Measurements from ENCODE around the gene CORO6.

Gene CORO6

DNA sequence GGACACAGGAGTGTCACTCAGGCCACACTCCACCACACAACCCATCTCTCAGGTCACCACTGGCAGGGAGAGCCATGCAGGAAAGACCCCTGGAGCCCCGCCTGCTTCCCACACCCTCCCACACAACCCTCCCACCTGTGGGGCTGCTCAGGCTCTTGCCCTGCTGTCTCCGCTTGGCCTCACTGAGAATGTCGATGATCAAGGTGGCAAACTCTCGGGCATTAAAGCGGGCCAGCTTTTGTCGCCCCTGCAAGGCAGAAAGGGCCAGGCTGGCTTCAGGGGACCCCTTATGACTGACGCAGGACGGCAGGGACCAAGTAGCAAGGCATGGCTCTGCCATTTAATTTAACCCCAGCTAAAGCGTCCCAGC lies 45.7 kb downstream of the CORO6 start:
- TF ChIP-seq, protein P1, sequence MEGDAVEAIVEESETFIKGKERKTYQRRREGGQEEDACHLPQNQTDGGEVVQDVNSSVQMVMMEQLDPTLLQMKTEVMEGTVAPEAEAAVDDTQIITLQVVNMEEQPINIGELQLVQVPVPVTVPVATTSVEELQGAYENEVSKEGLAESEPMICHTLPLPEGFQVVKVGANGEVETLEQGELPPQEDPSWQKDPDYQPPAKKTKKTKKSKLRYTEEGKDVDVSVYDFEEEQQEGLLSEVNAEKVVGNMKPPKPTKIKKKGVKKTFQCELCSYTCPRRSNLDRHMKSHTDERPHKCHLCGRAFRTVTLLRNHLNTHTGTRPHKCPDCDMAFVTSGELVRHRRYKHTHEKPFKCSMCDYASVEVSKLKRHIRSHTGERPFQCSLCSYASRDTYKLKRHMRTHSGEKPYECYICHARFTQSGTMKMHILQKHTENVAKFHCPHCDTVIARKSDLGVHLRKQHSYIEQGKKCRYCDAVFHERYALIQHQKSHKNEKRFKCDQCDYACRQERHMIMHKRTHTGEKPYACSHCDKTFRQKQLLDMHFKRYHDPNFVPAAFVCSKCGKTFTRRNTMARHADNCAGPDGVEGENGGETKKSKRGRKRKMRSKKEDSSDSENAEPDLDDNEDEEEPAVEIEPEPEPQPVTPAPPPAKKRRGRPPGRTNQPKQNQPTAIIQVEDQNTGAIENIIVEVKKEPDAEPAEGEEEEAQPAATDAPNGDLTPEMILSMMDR (IDR thresholded peaks at IDR 0.05; ENCODE audit: low read depth, low read length, missing control alignments): no peak
- no peak for DNase-seq (ENCODE audit: low read depth)
- H3K4me3 ChIP-seq (ENCODE audit: low read depth, low read length): no peak overlapping the region

DNA sequence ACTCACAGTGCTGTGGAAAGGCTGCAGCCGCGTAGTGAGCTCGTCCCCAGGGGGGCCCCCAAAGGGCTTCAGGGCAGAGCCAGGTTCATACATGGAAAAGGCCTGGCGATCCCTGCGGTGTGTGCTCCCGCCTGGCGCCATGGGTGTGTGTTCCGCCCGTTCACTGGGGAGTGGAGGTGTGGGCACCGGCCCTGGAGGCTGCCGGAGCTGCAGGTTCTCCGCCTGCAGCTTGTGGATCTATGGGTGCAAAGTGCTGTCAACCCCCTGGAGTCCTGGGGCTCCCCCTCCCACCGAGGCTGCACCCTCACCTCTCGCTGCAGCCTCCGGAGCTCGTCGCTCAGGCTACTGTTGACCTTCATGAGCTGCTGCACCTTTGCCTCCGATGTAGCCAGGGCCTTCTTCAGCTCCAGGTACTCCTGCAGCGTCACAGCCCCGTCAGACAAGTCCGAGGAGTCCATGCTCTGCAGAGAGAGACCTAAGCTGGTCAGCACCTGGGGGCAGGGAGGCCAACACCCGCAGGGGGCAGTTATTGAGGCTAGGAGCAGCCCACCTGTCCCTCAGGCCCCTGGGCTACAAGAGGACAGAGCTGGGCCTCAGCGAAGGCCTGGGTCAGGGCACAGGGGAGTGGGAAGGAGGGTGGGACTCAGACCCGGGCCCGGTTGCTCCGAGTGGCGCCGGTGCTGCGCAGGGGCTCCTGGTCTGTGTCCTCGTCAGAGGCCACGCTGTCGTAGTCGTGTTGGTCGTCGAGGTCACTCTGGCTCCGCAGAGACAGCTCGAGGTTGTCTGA lies 46.3 kb downstream of the CORO6 start:
- no peak overlapping the region for H3K4me3 ChIP-seq (ENCODE audit: low read depth, low read length)
- DNase-seq (ENCODE audit: low read depth): no peak
- TF ChIP-seq, protein P1 (IDR thresholded peaks at IDR 0.05; ENCODE audit: low read depth, low read length, missing control alignments): no peak

DNA sequence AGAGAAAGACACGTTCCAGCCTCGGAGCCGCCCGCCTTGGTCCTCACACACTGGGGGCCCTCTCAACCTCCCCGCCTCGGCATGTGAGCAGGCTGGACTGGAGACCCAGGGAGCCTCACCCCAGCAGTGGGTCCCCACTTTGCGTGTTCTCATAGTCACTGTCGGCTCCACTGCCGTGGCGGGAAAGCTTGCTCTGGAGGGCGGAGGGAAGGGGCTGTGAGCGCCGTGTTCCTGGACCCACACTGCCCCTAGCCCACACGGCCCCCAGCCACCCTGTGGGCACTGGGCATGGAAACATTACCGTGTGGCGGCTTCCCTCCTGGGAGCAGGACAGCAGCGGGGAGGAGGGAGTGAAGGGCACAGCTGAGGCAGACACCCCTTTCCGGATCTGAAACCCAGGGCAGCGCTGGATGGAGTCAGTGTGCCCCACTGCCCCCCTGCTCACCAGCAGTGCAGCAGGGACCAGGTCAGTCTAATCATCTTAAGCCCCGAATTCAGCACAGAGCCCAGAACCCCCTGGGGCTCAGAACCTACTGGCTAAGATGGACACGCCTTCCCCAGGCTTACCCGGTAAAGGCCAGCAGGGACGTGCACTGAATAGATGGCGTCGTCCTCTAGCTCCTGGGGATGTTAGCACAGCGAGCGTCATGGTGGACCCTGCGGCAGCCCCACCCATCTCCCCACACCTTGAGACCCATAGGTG lies 47.0 kb downstream of the CORO6 start:
- TF ChIP-seq, protein P1 (IDR thresholded peaks at IDR 0.05; ENCODE audit: low read depth, low read length, missing control alignments): no peak
- no peak overlapping the region for H3K4me3 ChIP-seq (ENCODE audit: low read depth, low read length)
- no peak for DNase-seq (ENCODE audit: low read depth)

DNA sequence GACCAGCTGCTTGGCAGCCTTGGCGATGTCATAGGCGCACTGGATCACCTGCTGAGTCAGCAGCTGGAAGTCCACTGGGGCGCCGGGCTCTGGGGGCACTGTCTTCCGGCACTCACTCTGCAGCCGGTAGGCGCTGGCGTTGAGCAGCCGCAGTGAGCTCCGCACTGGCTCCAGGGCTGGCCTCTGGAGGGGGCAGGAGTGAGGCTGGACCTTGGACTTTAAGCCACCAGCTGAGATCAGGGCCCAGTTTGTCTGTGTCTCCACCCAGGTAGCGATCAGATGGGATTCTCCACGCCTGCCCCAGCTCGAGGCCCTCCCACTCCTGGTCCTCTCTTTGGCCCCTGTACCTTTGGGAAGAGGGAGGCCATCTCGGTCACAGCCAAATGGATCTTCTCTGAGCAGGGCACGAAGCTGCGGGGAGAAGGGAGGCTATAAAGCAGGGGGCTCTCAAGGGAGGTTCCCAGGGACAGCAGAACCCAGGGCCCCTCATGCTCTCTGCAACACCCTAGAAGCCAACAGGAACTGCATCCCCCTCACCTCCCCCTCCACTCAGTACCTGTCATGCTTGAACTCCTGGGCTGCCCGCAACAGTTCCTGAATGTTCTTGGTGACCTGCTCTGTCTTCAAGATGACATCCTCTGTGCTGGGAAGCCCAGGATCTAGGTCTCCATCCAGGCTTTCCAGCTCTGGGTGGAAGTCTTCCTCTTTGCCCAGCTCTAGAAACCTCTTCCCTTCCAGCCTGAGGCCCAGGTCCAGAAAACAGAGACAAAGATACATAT lies 47.8 kb downstream of the CORO6 start:
- DNase-seq (ENCODE audit: low read depth): no peak
- no peak overlapping the region for H3K4me3 ChIP-seq (ENCODE audit: low read depth, low read length)
- TF ChIP-seq, protein P1 (IDR thresholded peaks at IDR 0.05; ENCODE audit: low read depth, low read length, missing control alignments): no peak

DNA sequence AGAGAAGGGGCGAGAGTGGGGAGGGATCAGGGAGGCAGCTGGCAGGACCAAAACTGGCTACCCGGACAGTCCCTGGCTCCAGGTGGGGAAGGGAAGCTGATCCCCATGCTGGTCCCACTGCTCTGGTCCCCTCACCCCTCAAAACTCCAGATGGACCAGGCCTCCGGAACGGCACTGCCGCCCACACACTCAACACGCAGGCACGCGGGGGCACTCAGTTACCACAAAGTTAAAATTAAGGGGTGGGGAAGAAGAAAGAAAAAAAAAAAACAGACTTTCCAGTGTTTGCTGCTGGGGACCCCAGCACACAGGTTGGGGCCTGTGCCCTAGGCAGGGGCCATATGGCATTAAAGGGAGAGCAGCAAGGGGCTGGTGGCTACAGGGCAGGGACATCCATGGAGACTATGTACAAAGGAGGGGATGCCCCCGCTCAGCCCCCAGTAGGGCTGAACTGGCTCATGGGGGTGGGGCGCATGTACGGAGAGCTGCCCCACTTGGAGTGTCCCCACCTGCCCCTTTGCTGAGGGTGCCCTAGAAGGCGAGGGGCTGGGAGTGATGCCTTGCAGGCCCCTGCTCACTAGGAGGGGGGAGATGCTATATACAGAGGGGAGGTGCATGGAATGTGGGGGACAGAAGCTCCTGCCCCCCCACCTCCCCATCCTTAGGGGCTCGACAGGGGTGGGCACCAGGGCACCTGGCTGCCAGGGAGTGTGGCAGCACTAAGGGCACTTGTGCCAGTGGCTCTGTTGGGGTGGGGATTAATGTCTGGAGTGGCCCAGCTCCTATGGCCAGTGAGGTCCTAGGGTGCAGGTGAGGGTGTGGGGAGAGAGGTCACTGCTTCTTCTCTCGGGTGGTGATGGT lies 48.6 kb downstream of the CORO6 start:
- no peak overlapping the region for H3K4me3 ChIP-seq (ENCODE audit: low read depth, low read length)
- TF ChIP-seq, protein P1 (IDR thresholded peaks at IDR 0.05; ENCODE audit: low read depth, low read length, missing control alignments): no peak
- no peak for DNase-seq (ENCODE audit: low read depth)

DNA sequence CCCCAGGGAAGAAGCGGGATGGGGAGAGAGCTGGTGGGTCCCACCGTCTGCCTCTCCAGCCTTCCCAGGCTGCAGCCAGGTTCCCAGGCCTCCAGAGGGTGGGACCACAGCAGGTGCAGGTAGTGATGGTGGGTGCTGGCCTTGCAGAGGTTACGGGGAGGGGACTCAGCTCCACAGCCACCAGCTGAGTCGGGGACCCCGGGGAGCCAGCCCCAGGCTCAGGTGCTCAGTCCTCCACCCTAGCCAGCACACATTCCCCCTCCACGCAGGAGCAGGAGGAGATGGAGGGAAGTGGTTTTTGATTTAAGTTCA lies 49.2 kb downstream of the CORO6 start:
- no peak for DNase-seq (ENCODE audit: low read depth)
- TF ChIP-seq, protein P1 (IDR thresholded peaks at IDR 0.05; ENCODE audit: low read depth, low read length, missing control alignments): no peak
- H3K4me3 ChIP-seq (ENCODE audit: low read depth, low read length): no peak overlapping the region
